Motor neuron (in vitro differentiated cells): Measurements from ENCODE around the gene EXOC7. TPM values are rescaled to one million over a fixed set of nuclear protein-coding genes. Genes with fewer than 3 reads are reported as not detected.

Experiments used
- ATAC-seq, 8 experiments: fragments of 200-7000 bp; cut with Tn5 transposase; replicated peaks in 6 of 8; 2 replicates each; pipeline ENCODE4 v1.8.0; 2021; ENCODE audit warnings: mild to moderate bottlenecking in 8 of 8, moderate library complexity in 8 of 8
- H3K27ac ChIP-seq, 2 donors: fragments of 250-450 bp; sonication (Bioruptor Pico); 2 replicates each; pipeline ENCODE4 v1.9.0; 2021; ENCODE audit warnings: antibody characterized with exemption in 2 of 2, mild to moderate bottlenecking in 2 of 2, moderate library complexity in 1 of 2
- H3K4me1 ChIP-seq, 2 donors: fragments of 250-450 bp; sonication (Bioruptor Pico); replicated peaks in 1 of 2; 2 replicates each; pipeline ENCODE4 v1.6.1; 2021; ENCODE audit warnings: antibody characterized with exemption in 2 of 2, mild to moderate bottlenecking in 2 of 2, moderate library complexity in 1 of 2
- H3K4me3 ChIP-seq, 5 donors: fragments of 250-450 bp; sonication (Bioruptor Pico); 2 replicates each; pipeline ENCODE4 v1.9.0; 2021; ENCODE audit warnings: antibody characterized with exemption in 5 of 5, mild to moderate bottlenecking in 5 of 5, moderate library complexity in 4 of 5
- WGBS, 10 experiments: fragments of 450-650 bp; shearing (Covaris generic); methylation state at CpG; one replicate each; pipeline ENCODE4 v1.0.0; 2022; 5-methylcytosine and 5-hydroxymethylcytosine counted together
- in situ Hi-C, 9 experiments: fragments of 400-800 bp; cut with MboI; loops; one replicate each; pipeline ENCODE4 v1.15.0; 2021; ENCODE audit warnings: low sequenced_read_pairs in 9 of 9, low pct_unique_long_range_greater_than_20kb in 2 of 9; ENCODE audit not compliant: unreplicated experiment in 9 of 9
- total RNA-seq, 8 experiments: library from RNA; unstranded; fragments of 300-600 nt; gene quantifications; 2 replicates each; pipeline versions ENCODE4 v1.2.3 to v1.2.4, GENCODE V29; 2022

EXOC7 gene
- total RNA-seq, 8 experiments from 2014 or later: 39.6 to 105 (median 64.7) TPM

GRCh38 chr17:76086384-76086783 is 17.2 kb downstream of the EXOC7 start:
- 80 to 100% (median 95%) methylated on average over 1 to 4 of the region's 9 CpGs; no CpG with 5 or more reads in 7 of the 10 experiments for WGBS, 10 experiments

GRCh38 chr17:76085731-76086366 is 17.7 kb downstream of the EXOC7 start:
- no peak overlapping the region for H3K27ac ChIP-seq
- no peak for ATAC-seq
- 80 to 100% (median 93%) methylated on average over 2 to 10 of the region's 13 CpGs; no CpG with 5 or more reads in 5 of the 10 experiments for WGBS, 10 experiments
- in situ Hi-C loops: no loop called here
- peaks cover 7 to 48% of the 10 kb centered on the region in 2 donors for H3K4me1 ChIP-seq
- no peak overlapping the region for H3K4me3 ChIP-seq

More at GRCh38 chr17:76086384-76086783, 17.2 kb downstream of the EXOC7 start:
- in situ Hi-C loops: no loop called here
- H3K27ac ChIP-seq: no peak overlapping the region
- no peak for ATAC-seq
- no peak overlapping the region for H3K4me3 ChIP-seq
- peaks cover 2 to 48% of the 10 kb centered on the region in 2 donors for H3K4me1 ChIP-seq

- 60 to 100% (median 76%) methylated on average over 1 to 4 of the region's 17 CpGs; no CpG with 5 or more reads in 5 of the 10 experiments for WGBS, 10 experiments
- Histone ChIP-seq H3K4me3 (no peak overlapping the region), H3K27ac (no peak overlapping the region), H3K4me1 (peaks cover 14 to 49% of the 10 kb centered on the region in 2 donors)
- ATAC-seq: no peak
- in situ Hi-C loops: no loop called here
Measured at GRCh38 chr17:76085066-76085730, 18.4 kb downstream of the EXOC7 start.

DNA sequence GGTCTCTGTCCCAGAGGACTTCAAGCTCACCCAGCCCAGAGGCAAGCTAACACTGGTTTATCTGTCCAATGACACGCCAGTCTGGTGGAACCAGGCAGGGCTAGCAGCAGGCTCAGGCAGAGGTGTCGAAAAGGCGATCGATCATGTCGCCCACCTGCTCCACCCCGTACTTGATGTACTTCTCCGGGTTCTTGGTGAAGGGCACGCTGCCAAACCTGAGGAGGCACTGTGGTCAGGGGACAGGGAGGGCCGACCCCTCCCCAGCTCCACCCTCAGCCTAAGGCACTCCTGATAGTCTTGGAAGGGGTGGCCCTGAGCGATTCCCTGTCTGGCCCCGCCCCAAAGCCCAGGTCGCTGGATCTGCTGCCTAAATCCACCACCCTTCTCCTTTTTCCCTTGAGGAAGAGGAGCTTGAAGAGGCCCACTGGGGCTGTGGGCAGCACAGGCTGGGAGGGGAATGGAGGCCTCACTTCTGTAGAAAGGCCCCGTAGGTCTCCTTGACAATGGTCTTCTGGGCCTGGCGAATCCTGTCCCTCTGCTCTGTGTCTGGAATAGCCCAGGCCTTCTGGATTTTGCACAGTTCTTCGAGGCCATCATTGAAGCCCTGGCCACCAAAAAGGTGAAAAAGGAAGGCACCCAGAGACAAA is 19.9 kb downstream of the EXOC7 start:
- Histone ChIP-seq H3K4me1 (peaks cover 26 to 52% of the 10 kb centered on the region in 2 donors), H3K4me3 (no peak overlapping the region), H3K27ac (peak overlapping the region in 1 of 2 donors; percentile 18)
- in situ Hi-C loops: no loop called here
- WGBS, 10 experiments: 43 to 79% (median 77%) methylated on average over 2 to 5 of the region's 15 CpGs; no CpG with 5 or more reads in 7 of the 10 experiments
- ATAC-seq: peak in 1 of 8 experiments; percentile 21

DNA sequence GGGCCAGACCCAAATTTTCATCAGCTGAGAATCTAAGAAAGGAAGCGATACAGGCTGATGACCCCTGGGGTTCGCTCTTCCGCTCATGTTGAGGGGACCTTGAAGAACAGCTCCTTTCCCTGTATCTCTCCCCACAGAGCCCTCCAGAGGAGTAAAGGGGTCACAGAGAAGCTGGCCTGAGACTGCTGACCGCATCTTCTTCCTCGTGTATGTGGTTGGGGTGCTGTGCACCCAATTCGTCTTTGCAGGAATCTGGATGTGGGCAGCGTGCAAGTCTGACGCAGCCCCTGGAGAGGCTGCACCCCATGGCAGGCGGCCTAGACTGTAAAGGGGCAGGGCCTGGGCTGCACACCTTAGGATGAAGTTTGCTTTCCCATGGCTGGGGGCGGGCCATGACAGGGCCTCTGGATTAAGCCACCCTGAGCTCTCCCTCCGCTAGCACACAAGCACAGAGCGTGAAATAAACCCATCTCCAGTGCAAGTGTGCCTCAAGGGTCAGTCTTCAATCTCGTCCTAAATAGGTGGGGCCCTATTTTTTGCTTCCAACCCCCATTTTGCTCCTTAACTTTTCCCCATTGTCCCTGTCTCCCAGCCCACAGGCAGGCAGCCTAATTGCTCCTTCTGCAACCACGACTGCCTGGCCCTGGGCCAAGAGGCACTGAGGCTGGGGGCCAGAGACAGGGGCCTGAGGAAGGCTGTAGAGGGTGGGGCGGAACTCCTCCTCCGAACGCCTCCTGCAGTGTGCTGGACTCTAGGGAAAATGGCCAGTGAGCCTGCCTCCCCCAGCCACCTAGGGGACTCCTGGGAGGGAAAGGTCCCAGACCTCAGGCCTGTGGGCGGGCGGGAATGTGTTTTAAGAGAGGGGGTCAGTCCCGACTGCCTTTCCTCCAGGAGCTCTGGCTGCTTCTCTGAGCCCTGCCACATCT is 21.0 kb downstream of the EXOC7 start:
- Histone ChIP-seq H3K27ac (peak overlapping the region in 1 of 2 donors; percentile 18), H3K4me3 (no peak overlapping the region), H3K4me1 (peaks cover 26 to 54% of the 10 kb centered on the region in 2 donors)
- 77 to 100% (median 90%) methylated on average over 1 to 8 of the region's 20 CpGs; no CpG with 5 or more reads in 3 of the 10 experiments for WGBS, 10 experiments
- ATAC-seq: peak in 5 of 8 experiments; percentile 18 to 46 (median 40)
- in situ Hi-C loops: no loop called here

DNA sequence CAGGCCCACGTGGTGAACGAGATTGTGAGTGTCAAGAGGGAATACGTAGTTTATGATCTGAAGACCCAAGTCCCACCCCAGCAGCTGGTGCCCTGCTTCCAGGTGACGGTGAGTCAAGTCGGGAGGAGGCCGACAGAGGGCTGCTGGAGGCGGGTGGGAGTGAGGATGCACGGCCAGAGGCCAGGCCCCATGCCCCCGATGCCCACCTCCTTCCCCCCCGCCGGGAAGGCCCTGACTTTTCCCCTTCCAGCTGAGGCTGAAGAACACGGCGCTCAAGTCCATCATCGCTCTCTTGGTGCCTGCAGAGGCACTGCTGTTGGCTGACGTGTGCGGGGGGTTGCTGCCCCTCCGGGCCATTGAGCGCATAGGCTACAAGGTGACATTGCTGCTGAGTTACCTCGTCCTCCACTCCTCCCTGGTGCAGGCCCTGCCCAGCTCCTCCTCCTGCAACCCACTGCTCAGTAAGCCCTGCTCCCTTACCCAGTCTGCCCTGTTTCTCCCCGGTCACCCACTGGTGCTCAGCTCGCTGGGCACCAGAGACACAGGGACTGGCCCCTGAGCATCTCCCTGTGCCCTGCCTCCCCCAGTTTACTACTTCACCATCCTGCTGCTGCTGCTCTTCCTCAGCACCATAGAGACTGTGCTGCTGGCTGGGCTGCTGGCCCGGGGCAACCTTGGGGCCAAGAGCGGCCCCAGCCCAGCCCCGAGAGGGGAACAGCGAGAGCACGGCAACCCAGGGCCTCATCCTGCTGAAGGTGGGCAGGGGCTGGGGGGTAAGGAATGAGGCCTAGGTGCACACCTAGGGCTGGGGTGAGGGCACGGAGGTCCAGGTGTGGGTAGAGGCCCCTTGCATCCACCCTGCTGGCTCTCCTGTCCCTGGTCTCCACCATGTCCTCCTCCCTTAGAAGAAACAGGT is 22.0 kb downstream of the EXOC7 start:
- ATAC-seq: no peak
- Histone ChIP-seq H3K4me3 (no peak overlapping the region), H3K27ac (no peak overlapping the region), H3K4me1 (peaks cover 34 to 64% of the 10 kb centered on the region in 2 donors)
- in situ Hi-C loops: no loop called here
- WGBS, 10 experiments: 52 to 100% (median 90%) methylated on average over 1 to 9 of the region's 27 CpGs; no CpG with 5 or more reads in 6 of the 10 experiments

DNA sequence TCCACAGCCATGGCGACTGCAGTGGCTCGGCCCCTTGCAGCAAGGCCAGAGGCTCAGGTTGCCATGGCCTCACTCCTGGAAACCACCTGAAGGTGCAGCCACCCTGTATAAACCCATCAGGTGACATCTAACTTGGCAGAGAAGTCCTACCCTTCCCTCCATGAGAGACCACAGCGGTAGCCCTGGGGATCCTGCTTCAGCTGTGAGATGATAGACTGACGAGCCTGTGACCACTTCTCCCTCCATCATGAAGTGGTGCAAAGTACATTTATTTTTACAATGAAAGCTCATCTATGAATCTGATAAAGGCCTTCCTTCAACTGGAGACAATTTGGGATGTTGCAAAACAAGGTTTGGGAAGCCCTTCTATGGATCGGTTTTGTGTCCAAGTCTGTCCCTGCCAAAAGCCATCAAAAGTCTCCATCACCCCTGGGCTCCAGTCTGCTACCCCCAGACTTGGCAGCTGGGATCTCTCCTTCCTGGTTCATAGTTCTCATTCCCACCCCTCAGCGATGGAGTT is 22.8 kb downstream of the EXOC7 start:
- in situ Hi-C loops: no loop called here

GRCh38 chr17:76079956-76080767 is 23.4 kb downstream of the EXOC7 start:
- ATAC-seq: peak in 7 of 8 experiments; percentile 8 to 76 (median 45)
- in situ Hi-C loops: no loop called here
- H3K4me3 ChIP-seq: no peak overlapping the region
- H3K4me1 ChIP-seq: peaks cover 39 to 74% of the 10 kb centered on the region in 2 donors
- 0 to 17% methylated on average over 1 to 2 of the region's 23 CpGs; no CpG with 5 or more reads in 8 of the 10 experiments for WGBS, 10 experiments
- H3K27ac ChIP-seq: no peak overlapping the region

More for the DNA sequence above, 22.8 kb downstream of the EXOC7 start:
- ATAC-seq: peak in 1 of 8 experiments; percentile 5
- no peak overlapping the region for H3K27ac ChIP-seq
- peaks cover 36 to 69% of the 10 kb centered on the region in 2 donors for H3K4me1 ChIP-seq
- H3K4me3 ChIP-seq: no peak overlapping the region
- WGBS, 10 experiments: 0 to 89% (median 69%) methylated on average over 1 to 4 of the region's 6 CpGs; no CpG with 5 or more reads in 4 of the 10 experiments

DNA sequence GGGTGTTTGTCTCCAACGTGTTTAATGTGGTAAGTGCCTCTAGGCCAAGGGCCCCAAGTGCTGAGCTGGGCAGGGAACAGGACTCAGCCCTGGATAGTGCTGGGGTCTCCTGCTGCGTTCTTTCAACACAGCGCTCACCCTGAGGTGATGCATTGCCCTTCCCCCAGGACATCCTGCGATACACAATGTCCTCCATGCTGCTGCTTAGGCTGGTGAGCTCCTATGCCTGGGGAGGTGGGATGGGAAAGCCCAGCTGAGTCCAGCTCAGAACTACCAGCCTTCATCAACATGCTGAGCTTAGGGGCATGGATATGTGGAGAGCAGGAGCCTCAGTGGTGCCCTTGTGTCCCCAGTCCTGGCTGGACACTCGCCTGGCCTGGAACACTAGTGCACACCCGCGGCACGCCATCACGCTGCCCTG is 24.0 kb downstream of the EXOC7 start:
- H3K27ac ChIP-seq: no peak overlapping the region
- WGBS, 10 experiments: 0 to 86% (median 49%) methylated on average over 1 to 3 of the region's 9 CpGs; no CpG with 5 or more reads in 3 of the 10 experiments
- peak in 2 of 8 experiments; percentile 1 to 2 for ATAC-seq
- peaks cover 42 to 77% of the 10 kb centered on the region in 2 donors for H3K4me1 ChIP-seq
- no peak overlapping the region for H3K4me3 ChIP-seq
- in situ Hi-C loops: no loop called here

DNA sequence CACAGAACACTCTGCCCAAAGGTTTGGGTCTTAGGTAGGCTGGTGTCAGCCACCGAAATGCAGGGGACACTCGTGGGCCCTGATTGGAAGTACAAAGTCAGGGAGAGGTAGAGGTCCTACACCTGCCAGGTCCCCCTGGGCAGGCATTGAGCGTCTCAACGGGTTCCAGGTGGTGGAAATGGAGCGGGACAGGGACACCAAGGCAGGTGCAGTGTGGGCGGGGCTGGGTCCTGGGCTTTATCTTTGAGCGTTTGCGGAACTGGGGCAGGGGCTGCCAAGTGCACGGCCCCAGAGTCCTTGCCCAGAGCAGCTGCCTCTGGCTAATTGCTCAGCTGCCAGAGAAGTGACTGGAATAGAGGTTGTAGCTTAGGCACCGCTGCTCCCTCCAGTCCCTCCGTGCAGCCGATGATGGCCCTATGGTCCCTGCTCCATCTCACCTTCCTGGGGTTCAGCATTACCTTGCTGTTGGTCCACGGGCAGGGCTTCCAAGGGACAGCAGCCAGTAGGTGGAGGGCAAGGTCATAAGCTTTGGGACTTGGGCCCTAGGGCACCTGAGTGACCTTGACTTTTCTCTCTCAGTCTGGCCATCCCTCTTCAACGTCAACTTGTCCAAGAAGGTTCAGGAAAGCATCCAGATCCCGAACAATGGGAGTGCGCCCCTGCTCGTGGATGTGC is 24.6 kb downstream of the EXOC7 start, which contains the start of gene ZACN:
TSS of gene ZACN (plus strand) at position 323 of the 675 bp plus-strand sequence. CDS start at position 406, 83 bp downstream.
- ATAC-seq: no peak
- WGBS, 10 experiments: 42 to 92% (median 70%) methylated on average over 2 to 8 of the region's 17 CpGs; no CpG with 5 or more reads in 2 of the 10 experiments
- no peak within 1 kb of the TSS for H3K4me3 ChIP-seq
- H3K4me1 ChIP-seq: peaks cover 42 to 77% of the 10 kb centered on the region in 2 donors
- in situ Hi-C loops: no loop called here
- no peak within 1 kb of the TSS for H3K27ac ChIP-seq
